ENCODE measurements around the gene RNF207. TPM values are rescaled to one million over a fixed set of nuclear protein-coding genes. Genes with fewer than 3 reads are reported as not detected.

The RNF207 gene
- total and polyA plus RNA-seq, 5 donors from 2014 or later, result 0.08 to 8.4 (median 0.48) TPM

GRCh38 chr1:6266641-6267040 is 60.7 kb downstream of the RNF207 start:
- H3K4me3 Mint-ChIP-seq, result no peak overlapping the region

GRCh38 chr1:6267686-6268322 is 61.9 kb downstream of the RNF207 start:
- no peaks in the 10 kb centered on the region for H3K4me1 ChIP-seq (ENCODE audit: control insufficient read depth, insufficient read depth, low read length, poor library complexity, severe bottlenecking)
- H3K27me3 Mint-ChIP-seq, result peaks cover under 1% of the 10 kb centered on the region
- peaks cover 5% of the 10 kb centered on the region for H3K36me3 Mint-ChIP-seq
- H3K9me3 Mint-ChIP-seq, result no peaks in the 10 kb centered on the region
- no peak overlapping the region for H3K4me3 ChIP-seq (ENCODE audit: low read depth, low read length)
- ATAC-seq (ENCODE audit: low read depth in 2 of 2) (no peak), DNase-seq (no peak)
- H3K27me3 ChIP-seq (ENCODE audit: control insufficient read depth, insufficient read depth, low read length), result no peaks in the 10 kb centered on the region
- no peaks in the 10 kb centered on the region for H3K9me3 ChIP-seq (ENCODE audit: control insufficient read depth in 2 of 2, low read length in 2 of 2)
- no peak overlapping the region for H3K4me3 Mint-ChIP-seq
- no peaks in the 10 kb centered on the region for H3K4me1 Mint-ChIP-seq
- peak overlapping the region in 1 of 3 donors; percentile 85 for H3K27ac Mint-ChIP-seq
- H3K36me3 ChIP-seq (ENCODE audit: control insufficient read depth, insufficient read depth, low read length), result no peaks in the 10 kb centered on the region
- H3K27ac ChIP-seq (ENCODE audit: insufficient read depth, low read length, poor library complexity, severe bottlenecking), result no peak overlapping the region

More at GRCh38 chr1:6266641-6267040, 60.7 kb downstream of the RNF207 start:
- Histone ChIP-seq H3K4me1 (ENCODE audit: control insufficient read depth, insufficient read depth, low read length, poor library complexity, severe bottlenecking) (no peaks in the 10 kb centered on the region), H3K36me3 (ENCODE audit: control insufficient read depth, insufficient read depth, low read length) (no peaks in the 10 kb centered on the region), H3K27ac (ENCODE audit: insufficient read depth, low read length, poor library complexity, severe bottlenecking) (no peak overlapping the region), H3K9me3 (ENCODE audit: control insufficient read depth in 2 of 2, low read length in 2 of 2) (no peaks in the 10 kb centered on the region), H3K4me3 (ENCODE audit: low read depth, low read length) (no peak overlapping the region), H3K27me3 (ENCODE audit: control insufficient read depth, insufficient read depth, low read length) (no peaks in the 10 kb centered on the region)
- Mint-ChIP-seq H3K9me3 (no peaks in the 10 kb centered on the region), H3K36me3 (peaks cover 5% of the 10 kb centered on the region), H3K27ac (no peak overlapping the region), H3K4me1 (peaks cover 0 to 6% (median 0%) of the 10 kb centered on the region in 4 donors), H3K27me3 (peaks cover 9% of the 10 kb centered on the region)
- ATAC-seq (ENCODE audit: low read depth in 2 of 2) (no peak), DNase-seq (no peak)

- Mint-ChIP-seq H3K4me1 (no peaks in the 10 kb centered on the region), H3K36me3 (peaks cover 5% of the 10 kb centered on the region), H3K27ac (no peak overlapping the region), H3K4me3 (no peak overlapping the region), H3K27me3 (no peaks in the 10 kb centered on the region), H3K9me3 (no peaks in the 10 kb centered on the region)
- Histone ChIP-seq H3K36me3 (ENCODE audit: control insufficient read depth, insufficient read depth, low read length) (no peaks in the 10 kb centered on the region), H3K9me3 (ENCODE audit: control insufficient read depth in 2 of 2, low read length in 2 of 2) (no peaks in the 10 kb centered on the region), H3K27ac (ENCODE audit: insufficient read depth, low read length, poor library complexity, severe bottlenecking) (no peak overlapping the region), H3K4me3 (ENCODE audit: low read depth, low read length) (no peak overlapping the region), H3K27me3 (ENCODE audit: control insufficient read depth, insufficient read depth, low read length) (no peaks in the 10 kb centered on the region), H3K4me1 (ENCODE audit: control insufficient read depth, insufficient read depth, low read length, poor library complexity, severe bottlenecking) (no peaks in the 10 kb centered on the region)
- DNase-seq, result no peak
- ATAC-seq (ENCODE audit: low read depth in 2 of 2), result no peak
Measured at GRCh38 chr1:6268415-6268814, 62.5 kb downstream of the RNF207 start.

- Mint-ChIP-seq H3K4me3 (no peak overlapping the region), H3K9me3 (no peaks in the 10 kb centered on the region), H3K4me1 (no peaks in the 10 kb centered on the region), H3K36me3 (peaks cover 5% of the 10 kb centered on the region), H3K27me3 (no peaks in the 10 kb centered on the region), H3K27ac (no peak overlapping the region)
- ATAC-seq (ENCODE audit: low read depth in 2 of 2) (no peak), DNase-seq (no peak)
- H3K27me3 ChIP-seq (ENCODE audit: control insufficient read depth, insufficient read depth, low read length), result no peaks in the 10 kb centered on the region
- H3K36me3 ChIP-seq (ENCODE audit: control insufficient read depth, insufficient read depth, low read length), result no peaks in the 10 kb centered on the region
- no peak overlapping the region for H3K4me3 ChIP-seq (ENCODE audit: low read depth, low read length)
- H3K9me3 ChIP-seq (ENCODE audit: control insufficient read depth in 2 of 2, low read length in 2 of 2), result no peaks in the 10 kb centered on the region
- no peak overlapping the region for H3K27ac ChIP-seq (ENCODE audit: insufficient read depth, low read length, poor library complexity, severe bottlenecking)
- H3K4me1 ChIP-seq (ENCODE audit: control insufficient read depth, insufficient read depth, low read length, poor library complexity, severe bottlenecking), result no peaks in the 10 kb centered on the region
Measured at GRCh38 chr1:6269296-6269695, 63.4 kb downstream of the RNF207 start.

- H3K27me3 ChIP-seq (ENCODE audit: control insufficient read depth, insufficient read depth, low read length), result no peaks in the 10 kb centered on the region
- Mint-ChIP-seq H3K4me1 (no peaks in the 10 kb centered on the region), H3K27ac (no peak overlapping the region), H3K4me3 (no peak overlapping the region), H3K27me3 (no peaks in the 10 kb centered on the region), H3K36me3 (peaks cover 5% of the 10 kb centered on the region), H3K9me3 (no peaks in the 10 kb centered on the region)
- DNase-seq, result no peak
- H3K4me3 ChIP-seq (ENCODE audit: low read depth, low read length), result no peak overlapping the region
- H3K9me3 ChIP-seq (ENCODE audit: control insufficient read depth in 2 of 2, low read length in 2 of 2), result no peaks in the 10 kb centered on the region
- no peak for ATAC-seq (ENCODE audit: low read depth in 2 of 2)
- H3K36me3 ChIP-seq (ENCODE audit: control insufficient read depth, insufficient read depth, low read length), result no peaks in the 10 kb centered on the region
- H3K4me1 ChIP-seq (ENCODE audit: control insufficient read depth, insufficient read depth, low read length, poor library complexity, severe bottlenecking), result no peaks in the 10 kb centered on the region
- no peak overlapping the region for H3K27ac ChIP-seq (ENCODE audit: insufficient read depth, low read length, poor library complexity, severe bottlenecking)
Measured at GRCh38 chr1:6269720-6270400, 63.9 kb downstream of the RNF207 start.

GRCh38 chr1:6270401-6270800 is 64.5 kb downstream of the RNF207 start:
- no peaks in the 10 kb centered on the region for H3K27me3 Mint-ChIP-seq
- H3K27ac ChIP-seq (ENCODE audit: insufficient read depth, low read length, poor library complexity, severe bottlenecking), result no peak overlapping the region
- no peaks in the 10 kb centered on the region for H3K9me3 Mint-ChIP-seq
- H3K4me1 Mint-ChIP-seq, result no peaks in the 10 kb centered on the region
- H3K9me3 ChIP-seq (ENCODE audit: control insufficient read depth in 2 of 2, low read length in 2 of 2), result no peaks in the 10 kb centered on the region
- no peak overlapping the region for H3K4me3 ChIP-seq (ENCODE audit: low read depth, low read length)
- ATAC-seq (ENCODE audit: low read depth in 2 of 2), result no peak
- H3K4me1 ChIP-seq (ENCODE audit: control insufficient read depth, insufficient read depth, low read length, poor library complexity, severe bottlenecking), result no peaks in the 10 kb centered on the region
- no peak overlapping the region for H3K27ac Mint-ChIP-seq
- no peak overlapping the region for H3K4me3 Mint-ChIP-seq
- H3K36me3 Mint-ChIP-seq, result peaks cover 5% of the 10 kb centered on the region
- no peaks in the 10 kb centered on the region for H3K36me3 ChIP-seq (ENCODE audit: control insufficient read depth, insufficient read depth, low read length)
- no peaks in the 10 kb centered on the region for H3K27me3 ChIP-seq (ENCODE audit: control insufficient read depth, insufficient read depth, low read length)
- no peak for DNase-seq

Other genes starting within 250 kb of the RNF207 start
- gene NPHP4, start 213.7 kb upstream of the RNF207 start, total RNA-seq, result 13.2 TPM
- 1 to 10 TPM in 1 of 4 donors, under 1 TPM in 3; 0.29 to 1.2 (median 0.74) TPM for gene NPHP4, start 213.7 kb upstream of the RNF207 start, polyA plus RNA-seq
- gene KCNAB2, start 160.2 kb upstream of the RNF207 start, total RNA-seq, result 244 TPM
- gene KCNAB2, start 160.2 kb upstream of the RNF207 start, polyA plus RNA-seq, result 10 to 100 TPM; 21.2 to 28.6 (median 26.5) TPM
- not detected for gene CHD5, start 25.8 kb upstream of the RNF207 start, total RNA-seq
- gene CHD5, start 25.8 kb upstream of the RNF207 start, polyA plus RNA-seq, result not detected
- gene RPL22, start 6.5 kb upstream of the RNF207 start, total RNA-seq, result 405 TPM
- gene RPL22, start 6.5 kb upstream of the RNF207 start, polyA plus RNA-seq, result 100 to 1,000 TPM; 152 to 238 (median 191) TPM
- 9.1 TPM for gene ICMT, start 29.8 kb downstream of the RNF207 start, total RNA-seq
- gene ICMT, start 29.8 kb downstream of the RNF207 start, polyA plus RNA-seq, result 10 to 100 TPM; 18.2 to 22.3 (median 19.7) TPM
- not detected for gene HES3, start 38.1 kb downstream of the RNF207 start, total RNA-seq
- not detected for gene HES3, start 38.1 kb downstream of the RNF207 start, polyA plus RNA-seq
- 0.15 TPM for gene GPR153, start 55.0 kb downstream of the RNF207 start, total RNA-seq
- gene GPR153, start 55.0 kb downstream of the RNF207 start, polyA plus RNA-seq, result not detected
- 9.6 TPM for gene ACOT7, start 187.6 kb downstream of the RNF207 start, total RNA-seq
- gene ACOT7, start 187.6 kb downstream of the RNF207 start, polyA plus RNA-seq, result 10 to 100 TPM in 2 of 4 donors, 1 to 10 TPM in 2; 9.3 to 13.6 (median 9.9) TPM
- gene HES2, start 213.8 kb downstream of the RNF207 start, total RNA-seq, result not detected
- not detected for gene HES2, start 213.8 kb downstream of the RNF207 start, polyA plus RNA-seq
- 3.7 TPM for gene ESPN, start 218.7 kb downstream of the RNF207 start, total RNA-seq
- gene ESPN, start 218.7 kb downstream of the RNF207 start, polyA plus RNA-seq, result under 1 TPM; 0.22 to 0.25 (median 0.22) TPM